K562 (cell line): ENCODE measurements around the gene FGFBP3.

ENCODE experiments used
- CTCF ChIP-seq, 3 experiments: IDR thresholded peaks in 2 of 3; conservative IDR thresholded peaks in 1 of 3; 2 replicates each; pipeline ENCODE4 v1.5.1; 2011 to 2012; ENCODE audit warnings: low read length in 3 of 3, mild to moderate bottlenecking in 3 of 3, control low read depth in 2 of 3, improper control_type of control experiment in 1 of 3, inconsistent platforms in 1 of 3, low read depth in 1 of 3, mixed read lengths in 1 of 3, moderate library complexity in 1 of 3; ENCODE audit not compliant: insufficient read depth in 2 of 3
- SIN3A ChIP-seq, 2 experiments: fragments of 150-350 bp in 1 of 2; IDR thresholded peaks; 2 replicates each; pipeline ENCODE4 v1.6.1; 2011 to 2016; ENCODE audit warnings: borderline replicate concordance in 2 of 2, low read depth in 2 of 2, low read length in 2 of 2, mild to moderate bottlenecking in 2 of 2, moderate library complexity in 2 of 2; ENCODE audit not compliant: control insufficient read depth in 1 of 2
- TAF1 ChIP-seq: IDR thresholded peaks from 2 replicates; pipeline ENCODE4 v1.6.1; 2011; ENCODE audit warnings: mild to moderate bottlenecking, low read length, moderate library complexity; ENCODE audit not compliant: insufficient read depth, control insufficient read depth, severe bottlenecking; ENCODE audit errors: extremely low read depth

GRCh38 chr10:91930939-91931338 is 21.7 kb upstream of the FGFBP3 start:
- TF ChIP-seq CTCF (IDR thresholded peaks at IDR 0.05 in 2 of 3, conservative IDR thresholded peaks at IDR 0.05 in 1 of 3; ENCODE audit: insufficient read depth in 2 of 3, low read depth in 1 of 3, low read length in 3 of 3), result no peak
- no peak for TF ChIP-seq SIN3A (IDR thresholded peaks at IDR 0.05; ENCODE audit: borderline replicate concordance in 2 of 2, control insufficient read depth in 1 of 2, low read depth in 2 of 2, low read length in 2 of 2)
- TF ChIP-seq TAF1, result no peak
